HEK293T (cell line): Measurements from ENCODE around the gene BIRC5.

ENCODE experiments used
- ARNT ChIP-seq: fragments of 450-650 bp; IDR thresholded peaks from 2 replicates; pipeline ENCODE4 v1.6.1; 2017; ENCODE audit warnings: mild to moderate bottlenecking
- FOXK2 ChIP-seq: fragments of 450-650 bp; IDR thresholded peaks from 2 replicates; pipeline ENCODE4 v1.6.1; 2016; ENCODE audit warnings: mild to moderate bottlenecking

- no peak for TF ChIP-seq ARNT
- no peak for TF ChIP-seq FOXK2
Measured at GRCh38 chr17:78265121-78265520, 51.1 kb downstream of the BIRC5 start.
